Measurements from ENCODE around the gene ZNF598. TPM values are rescaled to one million over a fixed set of nuclear protein-coding genes. Genes with fewer than 3 reads are reported as not detected.
A peak's percentile ranks its signal among the peaks of the same experiment; 100 is the strongest.

The ZNF598 gene
- total RNA-seq, 1 donor from 2014 or later = 5.7 TPM

DNA sequence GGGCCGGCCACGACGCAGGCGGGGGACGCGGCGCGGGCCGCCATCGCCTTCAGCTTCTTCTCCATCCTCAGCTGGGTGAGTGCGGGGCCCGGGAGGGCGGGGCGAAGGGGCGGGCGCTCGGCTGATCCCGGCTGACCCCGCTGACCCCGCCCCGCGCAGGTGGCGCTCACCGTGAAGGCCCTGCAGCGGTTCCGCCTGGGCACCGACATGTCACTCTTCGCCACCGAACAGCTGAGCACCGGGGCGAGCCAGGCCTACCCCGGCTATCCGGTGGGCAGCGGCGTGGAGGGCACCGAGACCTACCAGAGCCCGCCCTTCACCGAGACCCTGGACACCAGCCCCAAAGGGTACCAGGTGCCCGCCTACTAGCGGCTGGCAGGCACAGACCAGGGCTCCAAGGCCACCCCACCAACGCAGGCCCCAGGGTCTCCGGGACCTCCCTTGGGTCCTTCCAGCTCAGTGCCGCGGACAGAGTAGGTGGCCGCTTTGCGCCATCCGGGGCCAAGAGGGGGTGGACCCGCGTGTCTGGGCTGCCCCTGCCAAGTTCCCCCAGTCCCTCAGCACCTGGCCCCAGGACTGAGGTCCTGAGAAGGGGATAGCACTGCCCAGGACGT lies 16.8 kb downstream of the ZNF598 start:
- DNase-seq (ENCODE audit: low spot score in 2 of 2) = no peak
- FAIRE-seq = no peak

DNA sequence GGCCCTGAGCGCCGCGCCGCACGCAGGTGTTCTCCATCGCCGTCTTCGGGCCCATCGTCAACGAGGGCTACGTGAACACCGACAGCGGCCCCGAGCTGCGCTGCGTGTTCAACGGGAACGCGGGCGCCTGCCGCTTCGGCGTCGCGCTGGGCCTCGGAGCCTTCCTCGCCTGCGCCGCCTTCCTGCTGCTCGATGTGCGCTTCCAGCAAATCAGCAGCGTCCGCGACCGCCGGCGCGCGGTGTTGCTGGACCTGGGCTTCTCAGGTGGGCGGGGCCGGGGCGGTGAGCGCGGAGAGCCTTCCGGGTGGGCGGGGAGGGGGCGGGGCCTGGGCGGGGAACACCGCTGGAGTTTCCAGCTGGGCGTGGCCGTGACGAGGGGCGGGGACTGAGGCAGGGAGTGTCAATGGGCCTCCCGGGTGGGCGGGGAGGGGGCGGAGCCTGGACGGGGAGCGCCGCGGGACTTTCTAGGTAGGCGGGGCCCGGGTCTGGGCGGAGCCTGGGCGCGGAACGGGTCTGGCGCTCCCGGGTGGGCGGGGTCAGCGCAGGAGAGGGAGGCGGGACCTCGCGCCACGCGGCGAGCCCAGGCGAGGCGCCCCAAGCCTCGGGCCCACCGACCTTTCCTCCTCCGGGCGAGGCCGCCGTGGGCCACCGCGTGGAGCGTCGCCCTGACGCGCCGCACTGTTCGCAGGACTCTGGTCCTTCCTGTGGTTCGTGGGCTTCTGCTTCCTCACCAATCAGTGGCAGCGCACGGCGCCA lies 17.5 kb downstream of the ZNF598 start:
- FAIRE-seq (no peak), DNase-seq (ENCODE audit: low spot score in 2 of 2) (peak; percentile 91 to 97)

DNA sequence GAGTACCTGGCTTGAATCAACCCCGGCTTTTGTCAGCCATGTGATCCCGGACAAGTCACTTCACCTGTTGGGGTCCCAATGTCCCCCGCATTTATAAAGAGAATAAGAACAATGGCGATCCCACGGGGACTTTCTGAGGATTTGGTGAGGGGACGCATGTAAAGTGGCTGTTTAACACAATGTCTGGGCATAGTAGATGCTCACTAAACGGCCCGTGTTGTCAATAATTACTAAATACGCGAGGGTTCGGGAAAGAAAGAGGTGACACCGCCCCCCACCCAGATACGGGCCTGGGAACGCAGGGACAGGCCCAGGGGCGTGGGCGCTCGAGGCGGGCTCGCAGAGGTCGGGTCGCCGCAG lies 18.1 kb downstream of the ZNF598 start:
- FAIRE-seq = no peak
- no peak for DNase-seq (ENCODE audit: low spot score in 2 of 2)

DNA sequence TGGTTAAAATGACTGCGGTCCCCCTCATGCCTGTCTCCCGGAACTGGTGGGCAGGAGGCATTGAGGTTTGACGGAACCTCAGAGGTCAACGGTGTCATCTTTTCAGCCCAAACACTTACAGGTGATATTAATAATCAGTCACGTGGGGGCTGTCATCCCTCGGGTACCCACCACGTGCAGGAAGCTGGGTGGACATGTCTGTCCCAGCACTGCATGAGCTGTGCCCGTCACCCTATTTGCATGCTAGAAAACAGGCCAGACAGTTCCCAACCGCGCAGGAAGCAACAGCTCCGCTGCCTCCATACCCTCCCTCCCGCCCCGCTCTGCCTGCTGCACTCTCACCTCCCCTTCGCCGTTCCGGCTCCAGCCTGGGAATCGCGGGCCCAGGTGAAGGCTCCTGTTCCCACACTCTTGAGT lies 18.5 kb downstream of the ZNF598 start:
- no peak for DNase-seq (ENCODE audit: low spot score in 2 of 2)

DNA sequence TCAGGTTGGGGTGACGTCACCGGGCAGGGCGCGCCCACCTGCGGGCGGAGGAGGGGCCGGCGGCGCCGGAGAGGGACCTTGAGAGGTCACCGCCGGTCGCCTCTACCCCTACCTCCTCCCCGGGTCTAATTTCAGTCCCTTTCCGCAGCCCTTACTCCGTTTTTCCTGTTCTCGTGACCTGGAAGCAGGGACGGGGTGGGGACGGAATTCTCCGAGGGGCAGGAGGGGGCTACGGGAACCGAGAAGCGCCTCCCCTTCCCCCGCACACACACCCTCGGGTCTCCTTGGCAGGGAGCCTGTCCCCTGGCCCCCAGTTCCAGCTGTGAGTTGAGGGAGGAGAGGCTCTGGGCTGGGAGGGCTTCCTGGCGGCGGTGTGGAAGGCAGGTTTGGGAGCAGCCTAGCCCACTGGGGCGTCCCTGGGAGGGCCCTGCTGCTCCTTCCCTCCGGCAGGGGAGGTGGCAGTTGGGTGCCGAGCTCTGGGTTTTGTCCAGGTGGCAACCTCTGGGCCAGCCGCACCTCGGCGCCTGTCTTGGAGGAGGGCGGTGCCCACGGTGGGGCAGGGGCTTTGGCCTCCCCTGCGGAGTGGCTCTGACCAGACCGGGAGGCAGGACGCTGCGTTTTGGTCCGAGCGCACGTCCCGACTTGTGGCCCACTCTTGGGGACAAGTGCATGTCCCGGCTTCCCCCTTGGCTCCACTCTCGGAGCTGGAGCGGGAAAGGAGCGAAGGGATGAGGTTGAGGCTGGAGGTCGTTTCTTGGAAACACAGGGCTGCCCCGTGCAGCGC lies 19.1 kb downstream of the ZNF598 start:
- DNase-seq (ENCODE audit: low spot score in 2 of 2) = no peak

More for the DNA sequence above, 18.5 kb downstream of the ZNF598 start:
- FAIRE-seq = no peak

DNA sequence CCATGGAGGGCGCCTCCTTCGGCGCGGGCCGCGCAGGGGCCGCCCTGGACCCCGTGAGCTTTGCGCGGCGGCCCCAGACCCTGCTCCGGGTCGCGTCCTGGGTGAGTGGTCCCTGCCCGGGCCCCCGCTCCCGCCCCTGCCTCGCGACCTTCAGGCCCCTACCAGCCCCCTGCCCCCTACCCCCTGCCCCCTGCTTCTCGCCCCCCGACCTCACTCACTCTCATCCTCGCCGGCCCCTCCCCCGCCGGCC lies 19.6 kb downstream of the ZNF598 start:
- no peak for FAIRE-seq
- no peak for DNase-seq (ENCODE audit: low spot score in 2 of 2)

More for the DNA sequence above, 19.1 kb downstream of the ZNF598 start:
- no peak for FAIRE-seq

DNA sequence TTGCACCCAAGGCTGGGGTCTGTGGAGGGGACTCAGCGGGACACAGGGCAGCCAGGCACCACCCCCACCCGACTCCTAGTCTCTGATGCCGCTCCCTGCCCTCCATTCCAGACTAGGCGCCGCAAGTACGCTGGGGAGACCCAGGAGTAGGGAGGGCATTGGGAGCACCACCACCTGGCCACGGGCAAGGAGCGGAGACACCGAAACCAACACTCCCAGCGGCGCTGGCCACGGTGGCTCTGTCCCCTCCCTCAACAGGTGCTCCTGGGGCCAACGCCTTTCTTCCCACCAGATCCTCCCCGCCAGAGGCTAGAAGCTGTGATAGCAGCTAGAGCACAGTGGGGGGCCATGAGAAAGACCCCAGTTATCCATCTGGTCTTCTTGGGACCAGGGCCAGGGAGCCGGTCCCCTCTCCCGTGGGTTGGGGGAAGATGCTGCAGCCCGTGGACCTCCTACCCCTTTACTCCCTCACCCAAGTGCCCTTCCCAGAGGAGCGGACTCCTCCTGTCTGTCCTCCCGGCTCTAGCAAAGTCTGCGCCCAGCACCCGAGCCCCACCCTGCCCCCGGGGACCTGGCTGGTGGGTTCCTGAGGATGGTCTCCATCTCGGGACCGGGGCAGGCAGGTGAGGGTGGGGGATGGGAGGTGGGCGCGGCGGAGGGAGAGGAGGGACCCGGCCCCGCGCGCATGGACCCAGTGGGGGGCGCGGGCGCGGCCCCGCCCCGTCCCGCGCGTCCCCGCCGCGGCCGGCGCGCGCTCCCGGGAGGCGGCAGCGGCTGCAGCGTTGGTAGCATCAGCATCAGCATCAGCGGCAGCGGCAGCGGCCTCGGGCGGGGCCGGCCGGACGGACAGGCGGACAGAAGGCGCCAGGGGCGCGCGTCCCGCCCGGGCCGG lies 20.2 kb downstream of the ZNF598 start, which contains the start of gene SYNGR3:
Gene SYNGR3, plus strand, starts transcription at position 762 of the 892 bp plus-strand sequence. CDS start 133 bp downstream, outside the sequence.
- no peak for DNase-seq (ENCODE audit: low spot score in 2 of 2)
- FAIRE-seq = no peak

DNA sequence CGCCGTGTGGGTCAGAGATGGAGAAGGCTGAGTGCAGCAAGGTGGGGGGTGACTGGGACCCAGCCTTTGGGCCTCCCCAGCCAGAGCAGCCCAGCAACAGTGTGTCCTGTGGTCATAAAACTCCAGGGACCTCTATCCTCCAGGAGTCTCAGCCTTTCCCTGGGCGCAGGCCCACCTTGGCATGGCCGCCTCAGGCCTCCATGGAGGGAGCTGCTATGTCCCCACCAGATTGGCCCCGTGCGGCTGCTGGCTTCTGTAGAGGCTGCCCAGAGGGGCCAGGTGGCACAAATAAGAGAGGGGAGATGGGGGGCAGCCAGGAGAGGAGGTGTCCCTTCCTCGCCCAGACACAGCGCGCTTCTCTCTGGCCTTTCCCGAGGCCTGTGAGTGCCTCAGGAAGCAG lies 22.4 kb downstream of the ZNF598 start:
- DNase-seq (ENCODE audit: low spot score in 2 of 2) (no peak), FAIRE-seq (no peak)

DNA sequence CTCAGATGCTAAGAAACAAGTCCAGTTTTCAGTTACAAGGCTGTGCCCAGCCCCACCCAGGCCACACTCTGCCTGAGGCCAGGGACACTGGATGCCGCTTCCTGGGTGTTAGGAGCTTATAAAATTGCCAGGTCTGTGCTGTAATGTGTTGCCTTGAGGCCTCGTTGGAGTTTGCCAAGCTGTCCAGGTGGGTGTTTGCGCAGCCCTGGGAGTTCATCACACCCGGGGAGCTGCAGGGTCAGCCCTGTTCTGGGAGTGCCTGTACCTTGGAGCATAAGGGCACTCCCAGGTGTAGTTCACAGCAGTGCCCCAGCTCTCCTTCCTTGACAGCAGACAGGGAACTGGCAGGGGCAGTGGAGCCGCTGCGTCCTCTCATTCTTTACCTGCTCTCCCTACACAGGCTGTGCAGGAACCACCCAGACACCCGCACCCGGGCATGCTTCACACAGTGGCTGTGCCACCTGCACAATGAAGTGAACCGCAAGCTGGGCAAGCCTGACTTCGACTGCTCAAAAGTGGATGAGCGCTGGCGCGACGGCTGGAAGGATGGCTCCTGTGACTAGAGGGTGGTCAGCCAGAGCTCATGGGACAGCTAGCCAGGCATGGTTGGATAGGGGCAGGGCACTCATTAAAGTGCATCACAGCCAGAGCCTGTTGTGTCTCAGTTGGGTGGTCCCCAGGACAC lies 24.0 kb downstream of the ZNF598 start:
- FAIRE-seq = no peak
- DNase-seq (ENCODE audit: low spot score in 2 of 2) = no peak

DNA sequence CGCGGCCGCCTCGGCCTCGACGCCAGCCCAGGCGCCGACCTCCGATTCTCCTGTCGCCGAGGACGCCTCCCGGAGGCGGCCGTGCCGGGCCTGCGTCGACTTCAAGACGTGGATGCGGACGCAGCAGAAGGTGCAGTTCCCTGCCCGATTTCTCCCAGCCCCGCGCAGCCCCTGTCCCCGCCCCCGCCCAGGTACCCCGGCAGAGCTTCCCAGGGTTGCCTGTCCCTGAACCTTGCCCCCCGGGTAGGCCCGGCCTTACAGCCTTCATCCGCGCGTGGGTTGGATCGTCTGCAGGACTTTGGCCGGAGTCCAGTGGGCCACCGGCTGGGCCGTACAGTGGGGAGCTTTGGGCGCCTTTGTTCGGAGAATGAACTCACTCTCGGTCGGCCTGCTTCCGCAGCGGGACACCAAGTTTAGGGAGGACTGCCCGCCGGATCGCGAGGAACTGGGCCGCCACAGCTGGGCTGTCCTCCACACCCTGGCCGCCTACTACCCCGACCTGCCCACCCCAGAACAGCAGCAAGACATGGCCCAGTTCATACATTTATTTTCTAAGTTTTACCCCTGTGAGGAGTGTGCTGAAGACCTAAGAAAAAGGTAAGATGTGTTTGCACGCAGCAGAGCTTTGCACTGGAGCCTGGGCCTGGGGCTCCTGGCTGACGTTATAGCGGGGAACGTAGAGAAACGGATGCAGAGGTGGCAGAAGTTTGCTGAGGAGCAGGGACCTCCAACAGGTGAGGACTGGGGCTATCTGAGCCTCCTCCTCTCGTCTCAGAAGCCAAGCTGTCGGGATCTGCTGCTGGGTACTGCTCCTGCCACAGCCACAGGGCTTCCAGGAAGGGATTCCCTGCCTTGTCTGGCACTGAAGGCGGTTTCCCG lies 25.0 kb downstream of the ZNF598 start:
- DNase-seq (ENCODE audit: low spot score in 2 of 2) (no peak), FAIRE-seq (no peak)

DNA sequence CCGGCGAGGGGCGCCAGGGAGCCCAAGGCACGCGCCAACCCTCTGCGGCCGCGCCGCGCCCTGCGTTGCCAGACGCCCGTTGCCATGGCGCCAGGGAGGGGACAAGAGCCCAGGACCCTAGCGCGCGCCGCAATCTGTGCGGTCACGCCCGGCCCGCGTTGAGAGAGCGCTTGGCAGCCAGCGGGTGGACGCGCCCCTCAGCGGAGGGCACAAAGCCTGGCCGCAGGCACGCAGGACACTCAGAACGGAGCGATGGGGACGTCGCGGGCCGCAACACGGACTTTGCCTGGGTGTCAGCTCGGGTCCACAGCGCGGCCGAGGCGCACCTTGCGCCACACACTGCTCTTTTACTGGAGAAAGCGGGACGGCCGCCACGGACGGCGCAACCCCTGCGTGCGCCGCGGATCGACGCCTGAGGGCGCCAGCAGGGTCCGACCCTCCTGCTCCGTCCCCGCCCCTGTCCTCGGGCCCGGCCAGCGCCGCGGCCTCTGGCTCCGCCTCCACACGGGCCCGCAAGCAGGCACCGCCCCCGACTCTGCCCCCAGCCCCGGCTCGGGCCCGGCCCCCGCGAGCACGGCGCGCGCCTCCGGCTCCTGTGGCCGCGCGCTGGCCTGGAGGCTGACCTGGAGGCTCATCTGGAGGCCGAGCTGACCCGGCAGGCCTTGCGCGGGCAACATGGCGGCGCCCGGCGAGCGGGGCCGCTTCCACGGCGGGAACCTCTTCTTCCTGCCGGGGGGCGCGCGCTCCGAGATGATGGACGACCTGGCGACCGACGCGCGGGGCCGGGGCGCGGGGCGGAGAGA lies 25.9 kb downstream of the ZNF598 start, which contains the start of gene GFER:
Gene GFER, plus strand, starts transcription at position 650 of the 803 bp plus-strand sequence. Its CDS starts 26 bp downstream, at position 676.
- FAIRE-seq (no peak), DNase-seq (ENCODE audit: low spot score in 2 of 2) (peak; percentile 100)

DNA sequence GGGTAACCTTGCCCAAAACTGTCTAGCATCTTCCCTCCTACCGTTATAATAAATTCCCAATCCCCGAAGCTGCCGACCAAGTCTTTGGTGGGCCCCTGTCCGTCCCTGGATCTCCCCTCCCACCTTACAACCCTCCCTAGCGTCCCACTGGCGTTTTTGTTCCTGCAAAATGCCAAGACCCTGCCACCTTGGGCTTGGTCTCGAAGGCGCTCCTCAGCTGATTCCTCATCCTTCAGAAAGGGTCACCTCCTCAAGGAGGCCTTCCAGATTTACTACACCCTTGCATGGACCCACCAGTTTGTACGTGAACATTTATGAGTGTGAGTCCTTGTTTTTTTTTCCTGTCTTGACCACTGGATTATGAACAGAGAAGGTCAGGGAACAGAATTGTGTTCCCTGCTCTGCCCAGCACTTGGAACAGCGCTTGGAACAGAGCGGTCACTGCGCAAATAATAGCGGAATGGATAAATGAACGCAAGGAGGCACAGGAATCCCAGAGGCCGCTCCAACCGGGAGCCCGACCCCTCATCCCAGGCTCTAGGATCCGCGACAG lies 26.6 kb downstream of the ZNF598 start:
- no peak for FAIRE-seq
- no peak for DNase-seq (ENCODE audit: low spot score in 2 of 2)

DNA sequence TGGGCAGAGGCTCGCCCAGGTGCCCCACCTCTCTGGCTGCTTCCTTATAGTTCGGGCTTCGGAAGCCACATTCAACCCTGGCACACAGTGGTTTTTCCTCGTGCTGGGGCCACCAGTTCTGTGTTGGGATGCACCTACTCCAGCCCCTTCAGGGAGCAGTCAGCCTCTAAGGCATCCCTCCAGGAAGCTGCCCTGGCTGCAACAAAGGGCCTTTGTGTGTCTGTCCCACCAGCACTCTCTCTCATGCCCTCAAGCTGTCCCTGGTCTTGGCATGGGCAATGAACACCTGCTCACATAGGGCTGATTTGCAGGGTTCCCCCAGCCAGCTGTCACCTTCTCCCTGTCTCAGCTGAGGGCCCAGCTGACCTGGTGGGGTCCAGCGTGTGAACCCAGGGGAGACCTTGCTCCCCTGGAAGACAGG lies 27.6 kb downstream of the ZNF598 start:
- FAIRE-seq (no peak), DNase-seq (ENCODE audit: low spot score in 2 of 2) (peak in 1 of 2 donors; percentile 67)

DNA sequence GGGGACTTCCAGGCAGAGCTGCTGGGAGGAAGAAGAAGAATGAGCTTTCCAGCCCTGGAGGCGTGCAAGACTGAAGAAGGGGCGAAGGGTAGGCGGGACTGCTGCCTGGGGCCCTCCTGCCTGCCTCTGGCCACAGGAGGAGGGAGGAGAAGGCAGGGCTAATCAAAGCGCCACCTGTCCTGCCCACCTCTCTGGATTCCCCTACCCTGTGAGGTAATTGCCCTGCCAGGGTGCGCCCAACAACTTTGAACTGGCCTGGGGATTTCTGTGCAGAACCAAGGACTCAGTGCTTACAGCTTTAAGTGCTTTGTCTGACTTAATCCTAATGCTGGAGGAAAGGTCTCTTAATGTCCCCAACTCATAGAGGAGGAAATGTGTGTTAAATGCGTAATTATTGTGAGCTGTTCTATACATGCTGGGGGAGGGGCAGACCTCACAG lies 28.2 kb downstream of the ZNF598 start, which contains the start of gene NOXO1:
Gene NOXO1, minus strand, starts transcription at position 72 of the 439 bp plus-strand sequence. CDS start 290 bp downstream, outside the sequence.
- no peak for DNase-seq (ENCODE audit: low spot score in 2 of 2)
- no peak for FAIRE-seq

DNA sequence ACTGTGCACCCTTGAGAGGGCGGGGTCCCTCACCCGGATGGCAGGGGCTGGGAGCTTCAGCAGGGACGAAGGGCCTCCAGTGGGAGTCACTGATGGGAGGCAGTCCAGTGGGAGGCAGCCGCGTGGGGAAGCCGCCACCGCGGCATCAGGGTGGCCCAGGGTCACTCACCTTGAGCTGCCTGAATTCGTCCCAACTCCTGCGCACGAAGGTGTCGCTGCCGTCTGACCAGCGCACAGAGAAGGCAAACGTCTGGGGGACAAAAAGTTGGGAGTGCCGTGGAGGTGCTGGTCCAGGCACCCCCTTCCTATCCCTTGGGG lies 28.9 kb downstream of the ZNF598 start:
- no peak for FAIRE-seq

DNA sequence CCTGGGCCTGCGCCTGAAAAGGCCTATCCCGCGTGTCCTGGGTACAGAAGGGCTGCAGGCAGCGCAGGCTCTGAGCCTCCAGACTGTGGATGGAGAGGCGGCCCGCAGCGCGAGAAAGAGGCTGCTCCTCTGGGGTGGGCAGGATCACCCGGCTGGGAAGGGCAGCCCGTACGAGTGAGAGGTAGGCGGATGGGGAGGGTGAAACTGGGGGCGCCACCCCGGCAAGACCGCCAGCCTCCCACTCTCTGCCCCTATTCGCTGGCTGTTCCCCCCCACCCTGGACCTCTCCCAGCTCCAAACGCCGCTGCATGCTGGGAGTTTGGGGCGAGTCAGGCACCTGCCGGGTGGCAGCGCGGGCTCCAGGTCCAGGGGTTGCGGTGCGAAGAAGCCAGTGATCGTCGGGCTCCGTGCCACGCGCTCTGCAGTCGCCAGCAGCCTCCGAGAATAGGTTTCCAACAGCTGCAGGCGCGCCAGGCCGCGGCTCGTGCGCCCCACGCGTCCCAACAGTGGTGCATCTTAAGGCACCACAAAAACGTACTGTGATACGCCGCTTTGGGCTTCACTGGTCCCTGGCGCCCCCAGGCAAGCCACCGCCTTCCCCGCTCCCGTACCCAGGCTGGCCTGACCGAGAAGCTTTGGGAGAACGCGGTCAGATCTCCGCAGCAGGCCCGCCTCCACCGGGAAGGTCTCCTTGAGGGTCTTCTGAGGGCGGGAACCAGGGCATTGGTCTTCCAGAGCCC lies 29.4 kb downstream of the ZNF598 start:
- DNase-seq (ENCODE audit: low spot score in 2 of 2) = no peak
- FAIRE-seq = no peak

More for the DNA sequence above, 28.9 kb downstream of the ZNF598 start:
- no peak for DNase-seq (ENCODE audit: low spot score in 2 of 2)
